HG03175 (cell line): Measurements from ENCODE around the gene ACADSB.

ENCODE experiments used
- ATAC-seq: cut with Tn5 transposase; IDR thresholded peaks from one replicate; pipeline ENCODE4 v1.9.1; 2021; ENCODE audit warnings: mild to moderate bottlenecking, moderate library complexity; ENCODE audit not compliant: unreplicated experiment

Gene ACADSB

DNA sequence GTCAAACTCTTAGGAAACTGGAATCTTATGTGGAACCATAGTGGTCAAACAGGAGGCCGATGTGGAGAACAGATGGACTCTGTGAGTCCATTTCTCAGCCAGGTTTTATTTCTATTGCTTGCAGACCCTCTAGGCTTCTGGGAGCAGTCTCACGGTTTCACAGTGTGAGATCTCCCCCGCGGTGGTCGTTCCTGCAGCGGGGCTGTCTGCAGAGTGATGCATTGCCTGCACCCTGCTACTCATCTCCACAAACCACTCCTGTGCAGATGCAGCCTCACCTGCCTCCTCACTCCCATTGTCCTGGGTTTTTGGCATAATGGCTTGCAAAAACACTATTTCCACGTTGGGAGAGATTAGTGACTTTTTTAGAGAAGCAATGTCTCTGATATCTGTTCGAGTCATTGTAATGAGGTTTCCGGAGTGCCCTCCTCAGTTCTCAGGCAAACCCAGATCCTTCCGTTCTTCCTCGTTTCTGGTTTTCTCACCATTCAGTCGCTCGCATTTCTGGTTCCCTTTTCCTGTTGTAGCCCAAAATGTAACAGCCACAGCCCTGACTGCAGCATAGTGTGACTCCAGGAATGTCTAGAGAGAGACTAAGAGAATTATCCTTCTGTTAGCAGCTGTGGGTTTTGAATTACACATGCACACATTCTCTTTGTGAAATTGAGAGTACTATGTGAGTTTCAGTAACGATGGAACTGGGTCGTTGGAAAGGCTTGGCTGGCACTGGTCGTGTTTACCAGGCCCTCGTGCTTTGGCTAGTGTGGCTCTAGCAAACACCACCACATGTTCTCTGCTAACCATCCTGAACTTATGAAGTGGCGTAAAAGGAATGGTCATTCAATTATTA, 30.2 kb downstream of the ACADSB start:
- no peak for ATAC-seq

DNA sequence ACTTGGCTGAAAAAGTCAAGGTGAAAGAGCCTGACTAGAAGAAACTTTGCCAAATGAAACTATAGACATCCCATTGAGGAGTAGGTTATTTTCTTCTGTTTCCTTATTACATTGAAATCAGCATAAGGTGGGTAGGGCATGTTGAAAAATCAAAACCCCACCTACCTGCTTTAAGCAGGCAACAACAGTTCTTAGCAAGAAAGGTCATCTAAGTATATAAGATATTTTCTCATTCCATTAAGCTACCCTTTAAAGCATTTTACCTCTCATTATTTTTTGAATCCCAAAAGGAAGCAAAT, 30.8 kb downstream of the ACADSB start:
- no peak for ATAC-seq

DNA sequence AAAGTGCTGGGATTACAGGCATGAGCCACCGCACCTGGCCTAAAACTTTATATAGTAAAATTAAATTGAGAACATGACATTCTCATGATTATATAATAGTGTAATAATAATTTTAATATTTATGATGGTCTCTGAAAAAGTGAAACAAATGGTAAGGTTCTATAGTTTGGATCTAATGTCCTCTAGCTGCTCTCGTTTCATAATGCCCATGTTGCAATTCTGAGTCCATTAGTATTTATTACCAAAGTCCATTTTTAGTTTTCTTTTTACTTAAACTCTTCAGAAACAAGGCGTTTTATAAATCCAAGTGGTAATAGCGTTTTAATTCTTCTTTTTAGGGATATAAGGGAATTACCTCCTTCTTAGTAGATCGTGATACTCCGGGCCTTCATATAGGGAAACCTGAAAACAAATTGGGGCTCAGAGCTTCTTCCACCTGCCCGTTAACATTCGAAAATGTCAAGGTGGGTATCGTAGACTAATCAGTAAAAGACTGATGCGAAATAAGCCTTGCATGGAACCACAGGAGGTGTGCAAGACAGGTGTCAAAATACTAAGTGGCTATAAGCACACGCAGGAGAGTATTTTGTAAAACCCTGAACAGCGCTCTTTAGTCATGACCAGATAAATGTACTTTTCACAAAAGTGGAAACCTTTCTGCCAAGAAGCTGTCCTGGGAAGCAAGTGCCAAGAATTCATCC, 34.1 kb downstream of the ACADSB start:
- ATAC-seq, result peak; percentile 12

GRCh38 chr10:123043409-123043925, 34.7 kb downstream of the ACADSB start:
- ATAC-seq, result peak; percentile 78

GRCh38 chr10:123044391-123044790, 35.6 kb downstream of the ACADSB start:
- ATAC-seq, result no peak

DNA sequence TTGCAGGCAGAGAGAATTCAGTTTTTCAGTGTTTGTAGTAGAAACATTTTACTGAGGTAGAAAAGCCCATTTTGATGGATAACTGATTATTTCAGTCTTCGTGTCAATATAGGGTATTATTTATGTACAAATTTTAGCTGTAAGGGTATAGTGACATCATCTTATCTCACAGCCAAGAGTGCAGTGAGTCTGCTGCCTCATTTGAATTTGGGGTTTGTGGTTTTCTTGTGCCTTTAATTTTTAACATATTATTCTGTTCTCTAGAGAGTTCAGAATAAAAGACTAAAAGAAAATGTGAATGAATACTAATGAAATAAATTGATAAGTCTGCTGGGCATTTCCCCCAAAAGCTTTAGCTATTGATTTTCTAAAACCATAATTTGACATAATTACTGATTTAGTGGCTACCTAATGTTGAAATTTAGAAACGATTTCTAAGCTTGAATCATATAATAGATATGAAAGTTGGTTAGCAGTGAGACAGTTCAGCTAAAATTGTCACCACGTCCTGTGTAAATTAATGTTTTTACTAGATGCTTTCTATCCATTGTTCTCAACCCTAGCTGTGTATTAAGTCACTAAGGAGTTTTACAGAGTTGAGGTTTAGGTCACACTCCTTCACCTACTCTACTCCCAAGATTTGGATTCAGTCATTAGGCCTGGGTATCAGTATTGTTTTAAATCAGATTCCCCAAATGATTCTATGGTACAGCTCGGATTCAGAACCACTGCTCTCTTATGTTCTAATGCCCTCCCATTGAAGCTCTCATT, 37.3 kb downstream of the ACADSB start:
- no peak for ATAC-seq

- ATAC-seq, result no peak
These were observed 49.2 kb downstream of the ACADSB start for GRCh38 chr10:123057968-123058367.

- no peak for ATAC-seq
These were observed 53.1 kb downstream of the ACADSB start for GRCh38 chr10:123061865-123062264.

DNA sequence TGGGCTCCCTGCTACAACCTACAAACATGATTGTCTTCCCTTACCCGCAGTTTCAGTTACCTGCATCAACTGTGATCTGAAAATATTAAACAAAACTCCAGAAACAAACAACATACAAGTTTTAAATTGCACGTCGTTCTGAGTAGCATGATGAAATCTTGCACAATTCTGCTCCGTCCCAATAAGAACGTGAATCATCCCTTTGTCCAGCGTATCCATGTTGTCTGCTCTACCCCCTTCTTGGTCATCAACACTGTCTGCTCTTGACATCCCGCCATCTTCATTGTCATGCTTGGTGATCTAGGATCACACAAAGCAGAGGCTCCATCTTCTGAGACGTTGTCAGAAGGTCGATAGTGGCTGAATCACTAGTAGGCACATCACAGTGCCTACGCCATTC, 53.9 kb downstream of the ACADSB start:
- ATAC-seq, result no peak

DNA sequence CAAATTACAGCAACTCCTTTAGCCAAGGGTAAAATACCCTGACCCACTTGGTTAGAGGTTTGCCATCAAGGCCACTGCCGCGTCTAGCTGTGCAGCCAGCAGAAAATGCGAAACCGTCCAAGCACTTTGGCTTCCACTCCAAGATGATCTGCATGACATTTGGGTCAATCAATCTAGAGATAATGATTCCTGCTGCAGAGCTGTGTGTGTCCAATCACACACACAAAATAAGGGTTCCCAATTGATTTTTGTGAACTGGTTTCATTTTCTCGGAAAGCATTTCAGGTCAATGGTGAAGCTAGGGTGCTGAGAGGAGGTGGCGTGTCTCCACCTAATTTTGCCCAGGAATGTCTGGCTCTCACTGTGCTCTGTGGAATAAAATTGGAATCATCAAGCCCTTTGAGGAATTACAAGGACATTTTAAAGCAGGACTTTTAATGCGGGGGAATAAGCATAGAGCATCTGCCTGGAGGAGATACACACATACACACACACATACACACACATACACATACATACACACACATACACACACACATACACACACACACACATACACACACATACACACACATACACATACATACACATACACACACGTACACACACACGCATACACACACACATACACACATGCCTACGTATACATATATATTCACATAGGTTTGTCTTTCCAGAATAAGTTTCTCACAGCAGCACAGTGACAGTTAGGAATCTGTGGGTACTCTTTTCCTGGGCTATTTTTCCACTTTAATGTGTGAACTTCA, 59.5 kb downstream of the ACADSB start:
- no peak for ATAC-seq

DNA sequence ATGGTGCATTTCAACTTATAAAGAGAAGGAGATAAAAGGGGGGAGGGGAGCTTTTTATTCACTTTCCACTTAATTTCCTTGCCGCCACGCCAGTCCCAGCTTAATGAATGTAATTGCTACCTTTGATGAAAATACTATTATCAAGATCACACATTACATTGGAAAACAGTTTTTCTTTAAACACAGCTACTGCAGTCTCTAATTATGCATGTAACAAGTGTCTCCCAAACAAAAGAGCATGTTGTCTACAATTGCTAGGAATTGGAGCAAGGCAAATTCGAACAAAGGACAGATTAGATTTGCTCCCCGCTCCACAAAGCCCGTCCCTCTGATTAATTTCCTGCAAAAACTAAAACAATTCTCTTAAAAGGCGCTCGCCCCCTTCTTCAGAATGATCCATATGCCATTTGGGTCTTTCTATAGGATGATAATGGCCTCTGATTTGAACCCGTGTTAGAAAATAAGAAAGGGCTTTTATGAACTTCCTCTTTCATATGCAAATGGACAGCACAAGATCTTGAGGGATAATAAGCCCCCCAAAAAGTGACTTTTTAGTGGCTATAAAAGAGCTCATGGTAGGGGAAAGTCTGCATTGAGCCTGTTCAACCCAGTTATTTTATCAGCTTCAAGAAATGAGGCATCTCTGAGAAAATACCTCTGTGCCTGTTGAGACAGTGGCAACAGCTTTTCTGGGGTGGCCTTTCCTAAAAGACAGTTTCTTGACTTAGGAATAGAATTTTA, 60.6 kb downstream of the ACADSB start:
- no peak for ATAC-seq

DNA sequence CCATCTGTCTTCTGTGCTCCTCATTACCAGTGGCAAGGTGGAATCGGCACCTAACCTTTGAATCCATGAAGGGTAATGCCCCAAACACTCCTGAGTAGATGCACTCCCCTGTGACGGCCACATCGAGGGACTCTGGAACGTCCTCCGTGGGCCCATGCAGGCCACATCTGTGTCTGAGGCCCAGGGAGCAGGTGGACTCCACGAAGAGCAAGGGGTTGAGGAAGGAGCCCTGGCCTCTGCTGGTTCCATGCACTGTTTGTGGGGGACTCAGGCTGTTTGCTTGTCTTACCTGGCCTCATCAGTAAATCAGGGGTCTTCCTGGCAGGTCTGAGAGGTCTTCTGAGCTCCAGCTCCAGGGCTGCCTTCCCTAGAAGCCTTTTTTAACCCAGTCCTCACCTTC, 64.4 kb downstream of the ACADSB start:
- no peak for ATAC-seq

GRCh38 chr10:123074215-123074614, 65.4 kb downstream of the ACADSB start:
- ATAC-seq, result no peak

GRCh38 chr10:123081896-123082295, 73.1 kb downstream of the ACADSB start:
- ATAC-seq, result no peak

GRCh38 chr10:123083811-123084210, 75.0 kb downstream of the ACADSB start:
- ATAC-seq, result no peak

DNA sequence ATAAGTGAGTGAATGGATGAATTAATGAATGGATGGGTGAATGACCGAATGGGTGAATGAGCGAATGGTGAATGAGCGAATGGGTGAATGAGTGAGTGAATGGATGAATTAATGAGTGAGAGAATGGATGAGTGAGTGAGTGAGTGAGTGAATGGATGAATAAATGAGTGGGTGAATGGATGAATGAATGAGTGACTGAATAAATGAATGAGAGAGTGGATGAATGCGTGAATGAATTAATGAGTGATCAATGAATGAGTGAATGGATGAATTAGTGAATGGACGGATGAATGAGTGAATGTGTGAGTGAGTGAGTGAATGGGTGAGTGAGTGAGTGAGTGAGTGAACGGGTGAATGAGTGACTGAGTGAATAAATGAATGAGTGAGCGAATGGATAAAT, 77.5 kb downstream of the ACADSB start:
- no peak for ATAC-seq

DNA sequence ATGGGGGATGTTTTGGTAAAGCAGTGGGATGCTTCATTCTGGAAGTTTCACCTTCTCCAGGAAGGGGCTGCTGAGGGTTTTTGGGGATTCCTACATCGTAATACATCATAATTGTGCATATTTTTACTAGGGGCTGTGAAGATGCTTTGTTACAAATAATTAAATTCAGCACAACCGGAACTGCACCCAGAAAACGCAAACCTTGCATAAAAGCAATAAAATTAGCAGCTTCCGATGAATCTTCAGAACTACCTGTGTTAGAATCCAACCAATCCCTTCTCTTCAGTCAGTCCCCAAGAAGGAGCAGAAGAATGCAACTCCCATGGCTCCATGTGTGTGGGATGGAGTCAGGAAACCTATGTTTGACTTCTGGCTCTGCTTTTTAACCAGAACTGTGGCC, 78.5 kb downstream of the ACADSB start:
- ATAC-seq, result no peak

GRCh38 chr10:123087786-123088185, 79.0 kb downstream of the ACADSB start:
- no peak for ATAC-seq

- no peak for ATAC-seq
These were observed 84.0 kb downstream of the ACADSB start for GRCh38 chr10:123092635-123093414.
